HG03378 (cell line): ENCODE results near the gene EPHA6.
"Not testable (repeated sequence)": the region's sequence is repeated elsewhere in the genome, so short reads cannot be mapped to it uniquely, and the experiment has no call there.

Source experiments
- ATAC-seq: cut with Tn5 transposase; IDR thresholded peaks from one replicate; pipeline ENCODE4 v1.9.1; 2021; ENCODE audit warnings: mild to moderate bottlenecking, moderate library complexity; ENCODE audit not compliant: unreplicated experiment

Gene EPHA6

DNA sequence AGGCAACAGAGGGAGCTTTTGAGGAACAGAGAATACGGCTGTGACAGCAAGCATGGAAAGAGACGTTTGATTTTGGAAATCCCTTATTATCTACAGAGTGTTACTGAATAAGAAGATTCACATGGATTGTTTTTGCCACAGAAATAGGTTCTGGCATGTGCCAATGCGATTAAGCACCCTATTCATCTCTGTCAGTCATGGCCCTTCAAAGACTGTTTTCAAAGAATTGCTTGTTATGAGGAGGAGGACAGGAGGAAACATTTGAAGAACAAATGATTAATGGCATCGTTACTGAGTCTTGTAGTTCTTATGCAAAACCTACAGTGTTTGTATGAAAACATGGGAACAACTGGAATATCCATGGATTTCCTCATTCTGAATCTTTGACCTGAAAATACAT is 86.2 kb downstream of the EPHA6 start:
- no peak for ATAC-seq

- no peak for ATAC-seq
These were observed 101.1 kb downstream of the EPHA6 start for GRCh38 chr3:96915445-96915844.

DNA sequence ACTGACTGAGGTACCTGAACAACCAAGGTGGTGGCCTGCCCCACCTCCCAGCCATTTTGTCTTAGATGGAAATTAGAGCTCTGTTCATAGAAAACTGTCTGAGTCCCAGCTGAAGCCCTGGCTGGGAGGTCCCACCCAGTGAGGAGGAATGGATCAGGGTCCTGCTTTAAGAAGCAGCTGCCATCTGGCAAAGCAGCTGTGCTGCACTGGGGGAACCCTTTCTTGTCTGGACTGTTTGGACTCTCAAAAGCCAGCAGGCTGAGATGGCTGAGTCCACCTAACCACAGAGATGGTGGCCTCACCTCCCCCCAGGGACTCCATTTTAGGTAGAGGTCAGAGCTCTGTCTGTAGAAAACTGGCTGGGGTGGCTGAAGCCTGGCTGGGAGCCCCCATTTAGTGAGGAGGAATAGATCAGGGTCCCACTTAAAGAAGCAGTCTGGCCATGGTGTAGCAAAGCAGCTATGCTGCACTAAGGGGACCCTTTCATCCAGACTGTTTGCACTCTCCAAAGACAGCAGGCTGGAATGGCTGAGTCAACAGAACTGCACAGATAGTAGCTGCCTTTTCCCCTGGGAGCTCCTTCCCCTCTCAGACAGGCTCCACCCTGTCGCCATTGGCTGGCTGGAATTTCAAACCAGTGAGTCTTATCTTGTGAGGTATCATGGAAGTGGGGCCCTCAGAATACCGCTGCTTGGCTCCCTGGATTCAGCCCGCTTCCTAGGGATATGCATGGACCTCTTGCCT is 116.9 kb downstream of the EPHA6 start:
- no peak for ATAC-seq

- not testable (repeated sequence) for ATAC-seq
These were observed 127.7 kb downstream of the EPHA6 start for GRCh38 chr3:96942131-96942530.

DNA sequence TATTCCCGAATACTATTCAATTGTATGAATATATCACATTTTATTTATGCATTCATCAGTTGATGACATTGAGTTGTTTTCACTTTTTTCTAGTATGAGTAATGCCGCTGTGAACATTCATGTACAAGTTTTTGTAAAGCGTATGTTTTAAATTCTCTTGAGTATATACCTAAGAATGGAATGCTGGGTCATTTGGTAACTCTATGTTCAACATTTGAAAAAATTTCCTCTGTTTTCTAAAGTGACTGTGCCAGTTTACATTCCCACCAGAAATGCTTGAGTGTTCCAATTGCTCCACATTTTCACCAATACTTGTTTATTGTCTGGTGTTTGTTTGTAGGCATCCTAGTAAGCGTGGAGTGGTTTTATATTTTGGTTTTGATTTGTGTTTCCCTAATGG is 144.5 kb downstream of the EPHA6 start:
- ATAC-seq, result no peak

DNA sequence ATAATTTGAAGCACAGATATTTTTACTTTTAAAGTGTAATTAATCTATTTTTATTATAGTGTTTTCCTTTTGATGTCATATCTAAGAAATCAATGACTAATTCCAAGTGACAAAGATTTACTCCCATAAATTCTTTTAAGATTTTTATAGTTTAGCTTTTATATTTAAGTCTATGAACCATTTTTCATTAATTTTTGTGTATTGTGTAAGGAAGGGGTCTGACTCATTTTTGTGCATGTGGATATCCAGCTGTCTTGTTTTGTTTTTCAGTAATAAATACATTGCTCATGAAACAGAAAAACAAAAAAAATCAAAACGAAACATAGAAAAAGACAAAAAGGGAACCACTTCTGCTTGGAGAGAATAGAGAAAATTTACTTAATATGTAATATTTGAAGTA is 145.1 kb downstream of the EPHA6 start:
- no peak for ATAC-seq

- no peak for ATAC-seq
These were observed 145.7 kb downstream of the EPHA6 start for GRCh38 chr3:96959901-96960641.

DNA sequence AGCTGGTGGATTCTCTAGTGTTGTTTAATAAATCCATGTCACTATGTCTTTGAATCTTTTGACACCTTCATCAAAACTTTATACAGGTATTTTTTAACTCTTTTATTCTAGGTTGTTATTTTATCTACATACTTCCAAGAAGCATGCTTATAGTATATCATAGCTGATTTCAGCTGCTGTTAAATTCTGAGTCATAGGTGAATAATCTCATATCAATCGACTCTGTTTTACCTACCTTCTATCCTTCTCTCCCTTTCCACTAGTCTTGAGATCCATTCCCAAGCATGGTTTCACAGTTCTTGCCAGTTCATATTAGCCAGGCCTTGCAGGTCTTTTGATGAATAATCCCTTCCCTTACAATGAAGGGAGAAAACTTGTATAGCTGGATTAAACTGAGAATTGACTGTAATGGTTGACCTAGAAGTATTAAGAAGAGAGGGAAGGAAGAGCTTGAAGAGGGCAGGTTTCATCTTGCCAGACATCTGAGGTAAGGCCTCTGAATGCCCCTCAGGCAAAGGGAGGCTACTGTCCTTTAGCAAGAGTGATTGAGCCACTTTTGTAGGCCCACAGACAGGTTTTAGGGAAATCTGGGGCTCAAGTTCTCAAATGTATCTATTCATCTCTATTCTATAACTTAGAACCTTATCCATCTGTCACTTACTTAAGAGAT is 146.4 kb downstream of the EPHA6 start:
- no peak for ATAC-seq

- ATAC-seq, result no peak
These were observed 147.2 kb downstream of the EPHA6 start for GRCh38 chr3:96961576-96961975.

GRCh38 chr3:96966181-96966929 is 152.0 kb downstream of the EPHA6 start:
- ATAC-seq, result no peak

- no peak for ATAC-seq
These were observed 155.8 kb downstream of the EPHA6 start for GRCh38 chr3:96970211-96970610.

GRCh38 chr3:96977671-96978070 is 163.3 kb downstream of the EPHA6 start:
- ATAC-seq, result no peak

- ATAC-seq, result not testable (repeated sequence)
These were observed 169.3 kb downstream of the EPHA6 start for GRCh38 chr3:96983716-96984115.

GRCh38 chr3:96986241-96986640 is 171.8 kb downstream of the EPHA6 start:
- ATAC-seq, result no peak

- no peak for ATAC-seq
These were observed 176.8 kb downstream of the EPHA6 start for GRCh38 chr3:96991231-96991630.

- no peak for ATAC-seq
These were observed 177.5 kb downstream of the EPHA6 start for GRCh38 chr3:96991800-96992365.

DNA sequence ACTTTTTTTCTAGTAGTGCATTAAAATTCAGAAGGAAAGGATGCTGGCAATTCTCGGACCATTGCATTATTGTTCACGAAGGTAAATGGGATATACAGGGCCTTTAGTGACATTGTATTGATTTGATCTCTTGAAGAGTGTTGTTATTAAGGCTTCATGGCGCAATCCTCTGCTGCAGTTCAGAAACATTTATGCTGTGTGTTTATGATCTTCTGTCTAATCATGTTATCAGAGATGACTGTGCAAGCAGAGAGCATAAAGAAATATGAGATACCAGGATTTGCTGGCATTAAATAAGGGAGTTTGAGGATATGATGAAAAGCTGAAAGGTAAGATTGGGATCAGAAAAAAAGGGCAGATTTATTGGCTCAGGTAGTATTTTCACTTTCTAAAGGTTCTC is 180.6 kb downstream of the EPHA6 start:
- ATAC-seq, result no peak

DNA sequence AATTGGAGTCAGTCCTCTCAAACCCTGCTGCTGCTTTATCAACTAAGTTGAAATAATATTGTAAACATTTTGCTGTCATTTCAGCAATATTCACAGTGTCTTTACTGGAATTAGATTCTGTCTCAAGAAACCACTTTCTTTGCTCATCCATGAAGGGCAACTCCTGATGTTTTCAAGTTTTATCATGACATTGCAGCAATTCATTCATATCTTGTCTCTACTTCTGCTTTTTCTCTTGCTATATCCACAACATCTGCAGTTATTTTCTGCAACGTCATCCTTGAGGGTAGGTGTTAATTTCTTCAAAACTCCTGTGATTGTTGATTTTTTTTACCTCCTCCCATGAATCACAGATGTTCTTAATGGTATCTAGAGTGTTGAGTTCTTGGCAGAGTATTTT is 181.6 kb downstream of the EPHA6 start:
- ATAC-seq, result no peak

GRCh38 chr3:97001611-97002010 is 187.2 kb downstream of the EPHA6 start:
- no peak for ATAC-seq

GRCh38 chr3:97009427-97010019 is 195.1 kb downstream of the EPHA6 start:
- no peak for ATAC-seq
